ENCODE data around the gene ANXA6.

ANXA6 gene

GRCh38 chr5:151186538-151186937, 29.0 kb upstream of the ANXA6 start:
- TF ChIP-seq CTCF (IDR thresholded peaks at IDR 0.05; ENCODE audit: low read depth, low read length, missing control alignments), result no peak
- DNase-seq (ENCODE audit: extremely low read depth, low read depth), result no peak
- no peak overlapping the region for H3K4me3 ChIP-seq (replicated peaks; ENCODE audit: low read depth, low read length)

GRCh38 chr5:151186052-151186451, 28.5 kb upstream of the ANXA6 start:
- DNase-seq (ENCODE audit: extremely low read depth, low read depth), result no peak

GRCh38 chr5:151184316-151185042, 26.9 kb upstream of the ANXA6 start:
- no peak for DNase-seq (ENCODE audit: extremely low read depth, low read depth)
- no peak for TF ChIP-seq CTCF (IDR thresholded peaks at IDR 0.05; ENCODE audit: low read depth, low read length, missing control alignments)
- H3K4me3 ChIP-seq (replicated peaks; ENCODE audit: low read depth, low read length), result no peak overlapping the region

More at GRCh38 chr5:151186052-151186451, 28.5 kb upstream of the ANXA6 start:
- TF ChIP-seq CTCF (IDR thresholded peaks at IDR 0.05; ENCODE audit: low read depth, low read length, missing control alignments), result no peak
- H3K4me3 ChIP-seq (replicated peaks; ENCODE audit: low read depth, low read length), result no peak overlapping the region

- no peak overlapping the region for H3K4me3 ChIP-seq (replicated peaks; ENCODE audit: low read depth, low read length)
- no peak for TF ChIP-seq CTCF (IDR thresholded peaks at IDR 0.05; ENCODE audit: low read depth, low read length, missing control alignments)
- no peak for DNase-seq (ENCODE audit: extremely low read depth, low read depth)
These were observed 26.1 kb upstream of the ANXA6 start for GRCh38 chr5:151183456-151184245.

- no peak overlapping the region for H3K4me3 ChIP-seq (replicated peaks; ENCODE audit: low read depth, low read length)
- no peak for TF ChIP-seq CTCF (IDR thresholded peaks at IDR 0.05; ENCODE audit: low read depth, low read length, missing control alignments)
- DNase-seq (ENCODE audit: extremely low read depth, low read depth), result no peak
These were observed 25.4 kb upstream of the ANXA6 start for GRCh38 chr5:151182976-151183375.

GRCh38 chr5:151182524-151182900, 24.9 kb upstream of the ANXA6 start:
- DNase-seq (ENCODE audit: extremely low read depth, low read depth), result no peak
- TF ChIP-seq CTCF (IDR thresholded peaks at IDR 0.05; ENCODE audit: low read depth, low read length, missing control alignments), result no peak
- H3K4me3 ChIP-seq (replicated peaks; ENCODE audit: low read depth, low read length), result no peak overlapping the region
